NCI-H524 (cell line): ENCODE results near the gene TNFRSF25.

ENCODE experiments used
- DNase-seq, 2 experiments: peaks; one replicate each; lab custom pipeline; 2025; lab: John Stamatoyannopoulos, UW

The TNFRSF25 gene

GRCh38 chr1:6466023-6466422, at the start of gene TNFRSF25:
Gene TNFRSF25 (minus strand): TSS chr1:6466173. CDS start chr1:6466107, 66 bp downstream.
- DNase-seq, result no peak

GRCh38 chr1:6515771-6516170, 49.8 kb upstream of the TNFRSF25 start:
- no peak for DNase-seq

- peak in 1 of 2 experiments; percentile 37 for DNase-seq
These were observed 47.4 kb upstream of the TNFRSF25 start for GRCh38 chr1:6513320-6513801.

- no peak for DNase-seq
These were observed 46.9 kb upstream of the TNFRSF25 start for GRCh38 chr1:6512908-6513280.

- DNase-seq, result no peak
These were observed 46.4 kb upstream of the TNFRSF25 start for GRCh38 chr1:6512245-6512907.

- no peak for DNase-seq
These were observed 45.7 kb upstream of the TNFRSF25 start for GRCh38 chr1:6511561-6512244.

GRCh38 chr1:6511056-6511455, 45.1 kb upstream of the TNFRSF25 start:
- peak; percentile 74 to 88 for DNase-seq

- DNase-seq, result no peak
These were observed 44.5 kb upstream of the TNFRSF25 start for GRCh38 chr1:6510493-6510892.

GRCh38 chr1:6509919-6510291, 43.9 kb upstream of the TNFRSF25 start:
- peak in 1 of 2 experiments; percentile 29 for DNase-seq

- DNase-seq, result no peak
These were observed 43.4 kb upstream of the TNFRSF25 start for GRCh38 chr1:6509220-6509918.

GRCh38 chr1:6508816-6509189, 42.8 kb upstream of the TNFRSF25 start:
- no peak for DNase-seq

GRCh38 chr1:6508154-6508815, 42.3 kb upstream of the TNFRSF25 start:
- DNase-seq, result peak in 1 of 2 experiments; percentile 14

GRCh38 chr1:6507461-6507911, 41.5 kb upstream of the TNFRSF25 start:
- DNase-seq, result no peak

GRCh38 chr1:6507037-6507428, 41.1 kb upstream of the TNFRSF25 start:
- DNase-seq, result no peak

- DNase-seq, result no peak
These were observed 40.5 kb upstream of the TNFRSF25 start for GRCh38 chr1:6506210-6507036.

GRCh38 chr1:6505367-6506209, 39.6 kb upstream of the TNFRSF25 start:
- no peak for DNase-seq

GRCh38 chr1:6504887-6505286, 38.9 kb upstream of the TNFRSF25 start:
- no peak for DNase-seq

- DNase-seq, result peak in 1 of 2 experiments; percentile 42
These were observed 38.1 kb upstream of the TNFRSF25 start for GRCh38 chr1:6503884-6504602.

GRCh38 chr1:6502000-6502891, 36.3 kb upstream of the TNFRSF25 start:
- no peak for DNase-seq
